Measurements from ENCODE around the gene ADORA1.

- TF ChIP-seq CTCF (IDR thresholded peaks at IDR 0.05; ENCODE audit: insufficient read depth, low read length) (no peak), POLR2AphosphoS5 (IDR thresholded peaks at IDR 0.05; ENCODE audit: low read depth) (no peak)
Observed at GRCh38 chr1:203177036-203177405, 49.5 kb downstream of the ADORA1 start.
